CD4-positive, alpha-beta memory T cell (primary cell): Measurements from ENCODE around the gene SLC35F4. TPM values are rescaled to one million over a fixed set of nuclear protein-coding genes. Genes with fewer than 3 reads are reported as not detected.
"Not testable (repeated sequence)": the region's sequence is repeated elsewhere in the genome, so short reads cannot be mapped to it uniquely, and the experiment has no call there.

Experiments
- CTCF ChIA-PET: fragments of 350-600 bp; sonication (Branson Sonifier 250); formaldehyde crosslinking; loops from one replicate; lab custom pipeline; 2021; ENCODE audit warnings: inconsistent platforms; ENCODE audit not compliant: partially characterized antibody; lab: Charles Lee
- POLR2A ChIA-PET: fragments of 350-600 bp; sonication (Branson Sonifier 250); formaldehyde crosslinking; loops from one replicate; lab custom pipeline; 2021; ENCODE audit not compliant: partially characterized antibody; lab: Charles Lee
- DNase-seq, 5 donors: peaks; one replicate each; pipeline versions ENCODE4 v3.0.0 to v3.0.0-alpha.2; 2020 to 2022; ENCODE audit warnings: mixed read lengths in 1 of 5
- H3K27ac ChIP-seq: one replicate; pipeline ENCODE4 v1.7.0; 2013; ENCODE audit warnings: low read depth, low read length
- H3K27me3 ChIP-seq: 2 replicates; pipeline ENCODE4 v1.7.0; 2013; ENCODE audit warnings: mild to moderate bottlenecking, low read length, moderate library complexity; ENCODE audit not compliant: insufficient read depth
- H3K36me3 ChIP-seq: 2 replicates; pipeline ENCODE4 v1.7.0; 2013; ENCODE audit warnings: mild to moderate bottlenecking, low read length, moderate library complexity; ENCODE audit not compliant: insufficient read depth
- H3K4me1 ChIP-seq: 2 replicates; pipeline ENCODE4 v1.7.0; 2013; ENCODE audit warnings: mild to moderate bottlenecking, low read length, moderate library complexity; ENCODE audit not compliant: insufficient read depth
- H3K4me3 ChIP-seq, 2 donors: one replicate each; pipeline ENCODE4 v1.7.0; 2013; ENCODE audit warnings: low read length in 2 of 2, mild to moderate bottlenecking in 1 of 2
- H3K9me3 ChIP-seq, 2 donors: one replicate each; pipeline ENCODE4 v1.7.0; 2013; ENCODE audit warnings: low read length in 2 of 2, control low read depth in 1 of 2; ENCODE audit not compliant: control insufficient read depth in 1 of 2
- H3K27ac Mint-ChIP-seq, 7 donors: one replicate each; pipeline ENCODE4 v1.8.0; 2020 to 2021; ENCODE audit warnings: mixed read lengths in 7 of 7, mild to moderate bottlenecking in 6 of 7, inconsistent platforms in 3 of 7, moderate library complexity in 3 of 7
- H3K27me3 Mint-ChIP-seq, 2 donors: one replicate each; pipeline ENCODE4 v1.8.0; 2020 to 2021; ENCODE audit warnings: mixed read lengths in 2 of 2
- H3K36me3 Mint-ChIP-seq, 2 donors: one replicate each; pipeline ENCODE4 v1.8.0; 2020 to 2021; ENCODE audit warnings: mixed read lengths in 2 of 2, inconsistent platforms in 1 of 2, mild to moderate bottlenecking in 1 of 2
- H3K4me1 Mint-ChIP-seq, 4 donors: one replicate each; pipeline ENCODE4 v1.8.0; 2020 to 2021; ENCODE audit warnings: mixed read lengths in 4 of 4, mild to moderate bottlenecking in 1 of 4
- H3K4me3 Mint-ChIP-seq, 8 donors: one replicate each; pipeline ENCODE4 v1.8.0; 2020 to 2021; ENCODE audit warnings: mixed read lengths in 8 of 8, mild to moderate bottlenecking in 7 of 8, moderate library complexity in 6 of 8, inconsistent platforms in 3 of 8
- H3K9me3 Mint-ChIP-seq, 8 donors: one replicate each; pipeline ENCODE4 v1.8.0; 2020 to 2021; ENCODE audit warnings: mixed read lengths in 8 of 8, mild to moderate bottlenecking in 5 of 8, inconsistent platforms in 3 of 8, moderate library complexity in 1 of 8
- intact Hi-C: fragments of 100-400 bp; cut with micrococcal nuclease; formaldehyde crosslinking; loops from one replicate; pipeline ENCODE4 v1.15.1; 2023
- polyA plus RNA-seq, 2 donors: library from polyadenylated mRNA; unstranded; fragments of 300-500 nt; fragmentation: Illumina TruSeq; gene quantifications; one replicate each; pipeline ENCODE4 v1.2.3, GENCODE V29; 2021
- total RNA-seq, 2 experiments: library from RNA; stranded (reverse); gene quantifications; one replicate each; pipeline ENCODE4 v1.2.3, GENCODE V29; 2021

The SLC35F4 gene
- total and polyA plus RNA-seq, 4 experiments from 2014 or later = not detected

- no peak for DNase-seq
- Mint-ChIP-seq H3K27ac (no peak overlapping the region), H3K27me3 (peaks cover 8 to 18% of the 10 kb centered on the region in 2 donors), H3K4me1 (no peaks in the 10 kb centered on the region), H3K36me3 (no peaks in the 10 kb centered on the region), H3K4me3 (no peak overlapping the region), H3K9me3 (peaks cover 0 to 4% (median 0%) of the 10 kb centered on the region in 8 donors)
- H3K9me3 ChIP-seq = no peaks in the 10 kb centered on the region
- H3K4me1 ChIP-seq = no peaks in the 10 kb centered on the region
- intact Hi-C loops = no loop called here
- ChIA-PET POLR2A (no interaction called here), CTCF (no interaction called here)
- H3K4me3 ChIP-seq = no peak overlapping the region
- no peak overlapping the region for H3K27ac ChIP-seq
- no peaks in the 10 kb centered on the region for H3K36me3 ChIP-seq
- H3K27me3 ChIP-seq = no peaks in the 10 kb centered on the region
Observed at GRCh38 chr14:57866199-57866705, 360 bp upstream of the SLC35F4 start.

- H3K36me3 ChIP-seq = no peaks in the 10 kb centered on the region
- H3K27me3 ChIP-seq = no peaks in the 10 kb centered on the region
- Mint-ChIP-seq H3K4me1 (no peaks in the 10 kb centered on the region), H3K27me3 (peaks cover 8 to 18% of the 10 kb centered on the region in 2 donors), H3K4me3 (no peak overlapping the region), H3K36me3 (no peaks in the 10 kb centered on the region), H3K27ac (no peak overlapping the region), H3K9me3 (peaks cover 0 to 4% (median 0%) of the 10 kb centered on the region in 8 donors)
- no peaks in the 10 kb centered on the region for H3K4me1 ChIP-seq
- no peak overlapping the region for H3K27ac ChIP-seq
- CTCF ChIA-PET = no interaction called here
- H3K9me3 ChIP-seq = no peaks in the 10 kb centered on the region
- no peak overlapping the region for H3K4me3 ChIP-seq
- no peak for DNase-seq
- intact Hi-C loops = no loop called here
- POLR2A ChIA-PET = no interaction called here
Observed at GRCh38 chr14:57865066-57865402, 858 bp downstream of the SLC35F4 start.

DNA sequence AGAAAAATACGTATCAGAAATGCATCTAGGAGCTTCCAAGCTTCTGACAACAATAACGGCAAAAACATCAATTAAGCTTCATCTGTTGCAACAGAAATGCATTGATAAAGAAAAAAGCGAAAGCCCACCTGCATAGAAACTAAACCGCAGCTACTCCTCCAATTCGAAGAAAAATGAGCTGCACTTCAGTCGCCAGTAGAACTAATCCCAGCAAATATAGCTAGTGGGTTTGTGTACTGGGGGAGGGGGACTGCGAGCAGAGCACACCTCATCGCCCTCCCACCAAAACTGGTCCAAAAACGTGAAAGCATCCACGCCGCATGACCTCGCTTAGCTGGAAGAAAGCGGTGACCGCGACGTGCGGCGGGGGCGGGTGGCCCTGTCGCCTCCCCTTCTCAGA is 1.2 kb downstream of the SLC35F4 start:
- ChIA-PET CTCF (no interaction called here), POLR2A (no interaction called here)
- H3K27me3 Mint-ChIP-seq = peaks cover 8 to 18% of the 10 kb centered on the region in 2 donors
- H3K27me3 ChIP-seq = no peaks in the 10 kb centered on the region
- no peaks in the 10 kb centered on the region for H3K9me3 ChIP-seq
- no peaks in the 10 kb centered on the region for H3K36me3 ChIP-seq
- intact Hi-C loops = no loop called here
- no peaks in the 10 kb centered on the region for H3K4me1 Mint-ChIP-seq
- H3K27ac ChIP-seq = no peak overlapping the region
- no peak for DNase-seq
- H3K4me3 Mint-ChIP-seq = no peak overlapping the region
- no peak overlapping the region for H3K27ac Mint-ChIP-seq
- no peak overlapping the region for H3K4me3 ChIP-seq
- H3K36me3 Mint-ChIP-seq = no peaks in the 10 kb centered on the region
- no peaks in the 10 kb centered on the region for H3K4me1 ChIP-seq
- peaks cover 0 to 4% (median 0%) of the 10 kb centered on the region in 8 donors for H3K9me3 Mint-ChIP-seq

- no peaks in the 10 kb centered on the region for H3K27me3 ChIP-seq
- no peak for DNase-seq
- H3K4me3 ChIP-seq = no peak overlapping the region
- H3K27ac ChIP-seq = no peak overlapping the region
- H3K9me3 Mint-ChIP-seq = peaks cover 0 to 4% (median 0%) of the 10 kb centered on the region in 8 donors
- no peak overlapping the region for H3K27ac Mint-ChIP-seq
- no peak overlapping the region for H3K4me3 Mint-ChIP-seq
- no peaks in the 10 kb centered on the region for H3K9me3 ChIP-seq
- no peaks in the 10 kb centered on the region for H3K4me1 ChIP-seq
- POLR2A ChIA-PET = no interaction called here
- H3K27me3 Mint-ChIP-seq = peaks cover 8 to 18% of the 10 kb centered on the region in 2 donors
- intact Hi-C loops = no loop called here
- no peaks in the 10 kb centered on the region for H3K4me1 Mint-ChIP-seq
- no peaks in the 10 kb centered on the region for H3K36me3 ChIP-seq
- H3K36me3 Mint-ChIP-seq = no peaks in the 10 kb centered on the region
- CTCF ChIA-PET = no interaction called here
Observed at GRCh38 chr14:57863471-57863870, 2.4 kb downstream of the SLC35F4 start.

DNA sequence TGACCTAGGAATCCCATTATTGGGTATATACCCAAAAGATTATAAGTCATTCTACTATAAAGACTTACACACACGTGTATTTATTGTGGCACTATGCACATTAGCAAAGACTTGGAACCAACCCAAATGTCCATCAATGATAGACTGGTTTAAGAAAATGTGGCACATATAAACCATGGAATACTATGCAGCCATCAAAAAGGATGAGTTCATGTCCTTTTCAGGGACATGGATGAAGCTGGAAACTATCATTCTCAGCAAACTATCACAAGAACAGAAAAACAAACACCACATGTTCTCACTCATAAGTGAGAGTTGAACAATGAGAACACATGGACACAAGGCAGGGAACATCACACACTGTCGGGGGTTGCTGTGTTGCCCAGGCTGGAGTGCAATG is 10.2 kb downstream of the SLC35F4 start:
- CTCF ChIA-PET, H3K4me3 ChIP-seq, H3K36me3 ChIP-seq, intact Hi-C loops, H3K27ac ChIP-seq, DNase-seq, H3K27me3 Mint-ChIP-seq, H3K4me1 Mint-ChIP-seq, H3K9me3 Mint-ChIP-seq, H3K4me3 Mint-ChIP-seq, POLR2A ChIA-PET, H3K27ac Mint-ChIP-seq, H3K36me3 Mint-ChIP-seq, H3K4me1 ChIP-seq, H3K9me3 ChIP-seq, H3K27me3 ChIP-seq: not testable (repeated sequence)

GRCh38 chr14:57854571-57854970 is 11.3 kb downstream of the SLC35F4 start:
- Mint-ChIP-seq H3K4me3 (no peak overlapping the region), H3K36me3 (no peaks in the 10 kb centered on the region), H3K27me3 (peaks cover 0 to 4% of the 10 kb centered on the region in 2 donors), H3K9me3 (peaks cover 0 to 10% (median 5%) of the 10 kb centered on the region in 8 donors), H3K27ac (no peak overlapping the region), H3K4me1 (no peaks in the 10 kb centered on the region)
- Histone ChIP-seq H3K9me3 (no peaks in the 10 kb centered on the region), H3K4me1 (no peaks in the 10 kb centered on the region), H3K36me3 (no peaks in the 10 kb centered on the region), H3K4me3 (no peak overlapping the region), H3K27me3 (no peaks in the 10 kb centered on the region), H3K27ac (no peak overlapping the region)
- no peak for DNase-seq
- intact Hi-C loops = no loop called here
- CTCF ChIA-PET = no interaction called here
- POLR2A ChIA-PET = no interaction called here

- Histone ChIP-seq H3K4me1 (no peaks in the 10 kb centered on the region), H3K4me3 (no peak overlapping the region), H3K27ac (no peak overlapping the region), H3K9me3 (no peaks in the 10 kb centered on the region), H3K27me3 (no peaks in the 10 kb centered on the region), H3K36me3 (no peaks in the 10 kb centered on the region)
- ChIA-PET CTCF (no interaction called here), POLR2A (no interaction called here)
- Mint-ChIP-seq H3K4me3 (no peak overlapping the region), H3K4me1 (no peaks in the 10 kb centered on the region), H3K9me3 (peaks cover 0 to 8% (median 2%) of the 10 kb centered on the region in 8 donors), H3K27ac (no peak overlapping the region), H3K36me3 (no peaks in the 10 kb centered on the region), H3K27me3 (peaks cover 0 to 4% of the 10 kb centered on the region in 2 donors)
- no peak for DNase-seq
- intact Hi-C loops = no loop called here
Observed at GRCh38 chr14:57851354-57851753, 14.5 kb downstream of the SLC35F4 start.

DNA sequence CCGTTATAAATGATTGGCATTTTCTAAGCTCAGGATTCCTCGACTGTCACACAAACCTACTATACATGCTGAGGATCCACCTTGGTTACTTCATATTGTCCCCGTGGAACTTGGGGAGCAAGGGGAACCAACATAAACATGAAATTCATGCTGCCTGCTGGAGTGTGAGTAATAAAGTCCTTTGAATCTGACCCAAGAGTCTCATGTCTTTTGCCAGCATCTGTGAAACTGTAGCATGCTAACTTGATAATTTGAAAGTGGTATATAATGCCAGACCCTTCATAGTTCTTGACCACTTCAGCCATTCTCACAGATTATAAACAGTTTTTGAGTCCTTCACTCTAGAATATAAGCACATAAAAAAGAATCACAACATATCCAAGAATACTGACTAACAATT is 17.1 kb downstream of the SLC35F4 start:
- H3K27ac Mint-ChIP-seq = no peak overlapping the region
- ChIA-PET CTCF (no interaction called here), POLR2A (no interaction called here)
- H3K4me3 ChIP-seq = no peak overlapping the region
- H3K36me3 Mint-ChIP-seq = no peaks in the 10 kb centered on the region
- no peaks in the 10 kb centered on the region for H3K4me1 Mint-ChIP-seq
- H3K27me3 Mint-ChIP-seq = peaks cover 0 to 3% of the 10 kb centered on the region in 2 donors
- no peaks in the 10 kb centered on the region for H3K9me3 ChIP-seq
- no peaks in the 10 kb centered on the region for H3K36me3 ChIP-seq
- no peak overlapping the region for H3K27ac ChIP-seq
- H3K9me3 Mint-ChIP-seq = peaks cover 0 to 5% (median 0%) of the 10 kb centered on the region in 8 donors
- no peaks in the 10 kb centered on the region for H3K27me3 ChIP-seq
- no peak overlapping the region for H3K4me3 Mint-ChIP-seq
- DNase-seq = no peak
- intact Hi-C loops = no loop called here
- H3K4me1 ChIP-seq = no peaks in the 10 kb centered on the region
